H1 (cell line): ENCODE measurements around the gene RAB14. TPM values are rescaled to one million over a fixed set of nuclear protein-coding genes. Genes with fewer than 3 reads are reported as not detected.

Experiments
- BRCA1 ChIP-seq: IDR thresholded peaks from 2 replicates; pipeline ENCODE4 v1.6.1; 2012; ENCODE audit warnings: low read depth, low read length, improper control_type of control experiment
- CREB1 ChIP-seq: IDR thresholded peaks from 2 replicates; pipeline ENCODE4 v1.6.1; 2012; ENCODE audit warnings: inconsistent platforms
- NRF1 ChIP-seq: IDR thresholded peaks from 2 replicates; pipeline ENCODE4 v1.6.1; 2011; ENCODE audit warnings: mild to moderate bottlenecking, low read depth, low read length, improper control_type of control experiment
- PHF8 ChIP-seq: fragments of 200-600 bp; sonication (generic); conservative IDR thresholded peaks from 2 replicates; pipeline ENCODE4 v1.7.1; 2012; ENCODE audit warnings: low read depth, mild to moderate bottlenecking, inconsistent platforms, low read length, moderate library complexity
- POLR2A ChIP-seq, 2 experiments: IDR thresholded peaks; 1 replicate in 1 of 2; 2 replicates in 1 of 2; pipeline ENCODE4 v1.6.1; 2011; ENCODE audit warnings: low read depth in 2 of 2, low read length in 2 of 2, mild to moderate bottlenecking in 2 of 2; ENCODE audit errors: control extremely low read depth in 1 of 2
- RAD21 ChIP-seq, 2 experiments: IDR thresholded peaks in 1 of 2; conservative IDR thresholded peaks in 1 of 2; 2 replicates each; pipeline ENCODE4 v1.6.1; 2011; ENCODE audit warnings: low read depth in 2 of 2, low read length in 2 of 2, improper control_type of control experiment in 1 of 2, inconsistent platforms in 1 of 2, mild to moderate bottlenecking in 1 of 2, moderate library complexity in 1 of 2
- RBBP5 ChIP-seq: IDR thresholded peaks from 2 replicates; pipeline ENCODE4 v1.7.1; 2012; ENCODE audit warnings: low read depth, mild to moderate bottlenecking, inconsistent platforms, low read length, moderate library complexity, borderline replicate concordance
- USF2 ChIP-seq: IDR thresholded peaks from 2 replicates; pipeline ENCODE4 v1.6.1; 2011; ENCODE audit warnings: low read length, improper control_type of control experiment
- polyA plus RNA-seq, 7 experiments: library from polyadenylated mRNA; depleted of rRNA in 3 of 7; stranded (reverse) in 5 of 7; unstranded in 2 of 7; fragments of >200 nt in 5 of 7; fragments of 200-250 nt in 2 of 7; gene quantifications; 1 replicate in 5 of 7; 2 replicates in 1 of 7; 4 replicates in 1 of 7; pipeline versions ENCODE4 v1.2.1 to v1.2.3, GENCODE V29; 2011 to 2013; ENCODE audit warnings: missing spikeins in 2 of 7, mixed read lengths in 2 of 7
- total RNA-seq: library from RNA; stranded (reverse); fragmentation: NEBNext Ultra II Directional; extraction: Animal tissue kit (Norgen Biotek cat#: 25700); gene quantifications from 2 replicates; pipeline ENCODE4 v1.2.1, GENCODE V29; 2021

The RAB14 gene
- total and polyA plus RNA-seq, 2 of the 8 experiments (the other 6 are each of a cell fraction or from before 2014, with no cell fraction given): 9.1 to 44.8 TPM

GRCh38 chr9:121189006-121189405 is 12.7 kb downstream of the RAB14 start (continued):
- TF ChIP-seq RBBP5: no peak
- TF ChIP-seq RAD21 (IDR thresholded peaks at IDR 0.05 in 1 of 2, conservative IDR thresholded peaks at IDR 0.05 in 1 of 2; ENCODE audit: low read depth in 2 of 2, low read length in 2 of 2): no peak
- TF ChIP-seq CREB1: no peak
- TF ChIP-seq PHF8: no peak
- TF ChIP-seq USF2: no peak
- TF ChIP-seq BRCA1: no peak
- TF ChIP-seq POLR2A (IDR thresholded peaks at IDR 0.05; ENCODE audit: control extremely low read depth in 1 of 2, low read depth in 2 of 2, low read length in 2 of 2): no peak
- TF ChIP-seq NRF1: no peak
- TF ChIP-seq, all 59 proteins: peak for 0
